ENCODE results near the gene ZNF106.

ZNF106 gene

DNA sequence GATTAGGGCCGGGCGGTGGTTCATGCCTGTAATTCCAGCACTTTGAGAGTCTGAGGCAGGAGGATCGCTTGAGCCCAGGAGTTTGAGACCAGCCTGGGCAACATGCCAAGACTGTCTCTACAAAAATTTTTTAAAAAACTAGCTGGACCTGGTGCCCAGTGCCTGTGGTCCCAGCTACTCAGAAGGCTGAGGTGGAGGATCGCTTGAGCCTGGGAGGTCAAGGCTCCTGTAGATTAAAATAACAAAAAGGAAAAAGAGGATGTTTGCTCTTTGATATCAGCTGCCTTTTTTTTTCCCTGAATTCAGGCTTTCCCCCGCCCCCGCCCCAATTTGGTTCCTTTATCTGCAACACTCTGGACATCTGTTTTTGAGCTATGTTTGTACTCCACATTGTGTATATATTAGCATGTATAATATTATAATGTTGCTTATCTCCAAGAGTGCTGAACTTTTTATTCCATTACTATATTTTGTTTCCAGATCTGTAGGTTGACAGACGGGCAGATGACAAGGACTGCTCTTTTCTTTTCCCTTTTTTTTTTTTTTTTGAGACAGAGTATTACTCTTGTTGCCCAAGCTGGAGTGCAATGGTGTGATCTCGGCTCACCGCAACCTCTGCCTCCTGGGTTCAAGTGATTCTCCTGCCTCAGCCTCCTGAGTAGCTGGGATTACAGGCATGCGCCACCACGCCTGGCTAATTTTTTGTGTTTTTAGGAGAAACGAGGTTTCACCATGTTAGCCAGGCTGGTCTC, 9.1 kb upstream of the ZNF106 start:
- Histone ChIP-seq H3K9ac (ENCODE audit: low read depth, low read length) (no peak overlapping the region), H3K4me2 (ENCODE audit: low read length) (peak overlapping the region; percentile 7), H3K4me1 (ENCODE audit: control insufficient read depth, insufficient read depth, low read length) (peaks cover 28% of the 10 kb centered on the region), H3K27me3 (ENCODE audit: control insufficient read depth, insufficient read depth, low read length) (no peaks in the 10 kb centered on the region), H3K36me3 (ENCODE audit: insufficient read depth, low read length) (peaks cover 3% of the 10 kb centered on the region), H3K4me3 (ENCODE audit: low read length) (no peak overlapping the region), H3K9me3 (replicated peaks; ENCODE audit: low read length) (no peaks in the 10 kb centered on the region)

- H3K4me2 ChIP-seq (ENCODE audit: low read length), result no peak overlapping the region
- H3K9ac ChIP-seq (ENCODE audit: low read depth, low read length), result no peak overlapping the region
- no peak overlapping the region for H3K4me3 ChIP-seq (ENCODE audit: low read length)
- H3K27me3 ChIP-seq (ENCODE audit: control insufficient read depth, insufficient read depth, low read length), result no peaks in the 10 kb centered on the region
- no peaks in the 10 kb centered on the region for H3K9me3 ChIP-seq (replicated peaks; ENCODE audit: low read length)
- peaks cover 36% of the 10 kb centered on the region for H3K4me1 ChIP-seq (ENCODE audit: control insufficient read depth, insufficient read depth, low read length)
- peaks cover 3% of the 10 kb centered on the region for H3K36me3 ChIP-seq (ENCODE audit: insufficient read depth, low read length)
These were observed 7.5 kb upstream of the ZNF106 start for GRCh38 chr15:42498212-42499068.

GRCh38 chr15:42495361-42496212, 4.6 kb upstream of the ZNF106 start, which contains the start of gene SNAP23:
SNAP23 (plus strand) TSS chr15:42495634; CDS start chr15:42511847, 16,213 bp downstream.
- peak within 1 kb of the TSS; percentile 86 for H3K4me2 ChIP-seq (ENCODE audit: low read length)
- peak within 1 kb of the TSS; percentile 90 for H3K4me3 ChIP-seq (ENCODE audit: low read length)
- H3K27me3 ChIP-seq (ENCODE audit: control insufficient read depth, insufficient read depth, low read length), result no peaks in the 10 kb centered on the region
- H3K36me3 ChIP-seq (ENCODE audit: insufficient read depth, low read length), result no peaks in the 10 kb centered on the region
- no peaks in the 10 kb centered on the region for H3K9me3 ChIP-seq (replicated peaks; ENCODE audit: low read length)
- H3K9ac ChIP-seq (ENCODE audit: low read depth, low read length), result peak within 1 kb of the TSS; percentile 94
- H3K4me1 ChIP-seq (ENCODE audit: control insufficient read depth, insufficient read depth, low read length), result peaks cover 47% of the 10 kb centered on the region

DNA sequence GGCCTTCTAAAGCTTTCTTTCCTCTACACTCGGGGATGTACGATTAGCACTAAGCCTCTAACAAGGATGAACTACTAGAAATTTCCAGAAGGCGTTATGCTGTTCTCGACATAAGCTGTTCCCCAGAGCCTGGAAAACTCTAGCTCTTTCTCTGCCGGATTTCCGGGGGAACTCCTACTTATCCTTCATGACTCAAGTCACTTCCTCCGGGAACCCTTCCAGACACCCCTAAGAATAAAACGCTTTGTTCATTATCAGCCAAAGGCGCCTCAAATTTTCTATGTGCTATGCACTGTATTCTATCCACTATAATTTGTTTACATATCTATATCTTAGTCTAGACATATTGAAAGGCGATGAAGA, 4.0 kb upstream of the ZNF106 start:
- H3K27me3 ChIP-seq (ENCODE audit: control insufficient read depth, insufficient read depth, low read length), result no peaks in the 10 kb centered on the region
- H3K4me2 ChIP-seq (ENCODE audit: low read length), result peak overlapping the region; percentile 86
- peaks cover 41% of the 10 kb centered on the region for H3K4me1 ChIP-seq (ENCODE audit: control insufficient read depth, insufficient read depth, low read length)
- peak overlapping the region; percentile 94 for H3K9ac ChIP-seq (ENCODE audit: low read depth, low read length)
- H3K36me3 ChIP-seq (ENCODE audit: insufficient read depth, low read length), result no peaks in the 10 kb centered on the region
- peak overlapping the region; percentile 90 for H3K4me3 ChIP-seq (ENCODE audit: low read length)
- no peaks in the 10 kb centered on the region for H3K9me3 ChIP-seq (replicated peaks; ENCODE audit: low read length)

DNA sequence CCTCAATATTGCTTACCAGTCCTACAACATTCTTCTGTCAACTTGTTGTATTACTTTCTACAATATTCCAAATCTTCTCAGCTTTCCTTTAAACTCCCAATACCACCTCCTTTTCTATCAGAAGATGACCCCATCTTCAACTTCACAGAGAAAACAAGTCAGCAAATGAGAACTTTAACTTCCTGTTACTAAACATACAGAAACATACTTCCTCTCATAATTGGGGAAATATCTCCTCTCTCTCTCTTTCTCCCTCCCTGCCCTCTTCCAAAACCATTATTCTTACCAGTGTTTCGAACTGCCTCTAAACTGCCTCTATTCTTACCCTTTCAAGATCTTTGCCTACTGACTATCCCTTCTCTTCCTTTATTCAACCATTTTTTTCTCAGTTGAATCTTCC, 2.7 kb upstream of the ZNF106 start:
- H3K9ac ChIP-seq (ENCODE audit: low read depth, low read length), result no peak overlapping the region
- H3K36me3 ChIP-seq (ENCODE audit: insufficient read depth, low read length), result no peaks in the 10 kb centered on the region
- no peak overlapping the region for H3K4me2 ChIP-seq (ENCODE audit: low read length)
- peaks cover 32% of the 10 kb centered on the region for H3K4me1 ChIP-seq (ENCODE audit: control insufficient read depth, insufficient read depth, low read length)
- no peak overlapping the region for H3K4me3 ChIP-seq (ENCODE audit: low read length)
- H3K27me3 ChIP-seq (ENCODE audit: control insufficient read depth, insufficient read depth, low read length), result no peaks in the 10 kb centered on the region
- H3K9me3 ChIP-seq (replicated peaks; ENCODE audit: low read length), result no peaks in the 10 kb centered on the region

DNA sequence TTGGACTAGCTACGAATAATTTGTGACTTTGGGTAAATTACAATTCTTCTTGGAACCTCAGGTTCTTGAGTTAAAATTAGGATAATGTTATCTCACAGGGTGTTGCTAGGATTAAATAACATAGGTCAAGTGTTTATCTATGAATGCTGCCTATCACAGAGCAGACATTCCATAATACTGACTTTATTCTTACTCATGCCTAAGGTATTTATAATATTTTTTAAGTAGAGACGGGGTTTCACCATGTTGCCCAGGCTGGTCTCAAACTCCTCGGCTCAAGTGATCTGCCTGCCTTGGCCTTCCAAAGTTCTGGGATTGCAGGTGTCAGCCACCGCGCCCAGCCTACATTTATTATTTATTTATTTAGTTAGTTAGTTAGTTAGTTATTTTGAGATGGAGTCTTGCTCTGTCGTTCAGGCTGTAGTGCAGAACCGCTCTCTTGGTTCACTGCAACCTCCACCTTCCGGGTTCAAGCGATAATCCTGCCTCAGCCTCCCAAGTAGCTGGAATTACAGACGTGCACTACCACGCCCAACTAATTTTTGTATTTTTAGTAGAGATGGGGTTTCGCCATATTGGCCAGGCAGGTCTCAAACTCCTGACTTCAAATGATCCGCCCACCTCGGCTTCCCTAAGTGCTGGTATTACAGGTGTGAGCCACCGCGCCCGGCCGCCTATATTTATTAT, 741 bp upstream of the ZNF106 start:
- peaks cover 31% of the 10 kb centered on the region for H3K4me1 ChIP-seq (ENCODE audit: control insufficient read depth, insufficient read depth, low read length)
- H3K9ac ChIP-seq (ENCODE audit: low read depth, low read length), result peak overlapping the region; percentile 95

GRCh38 chr15:42490291-42490670, 660 bp downstream of the ZNF106 start:
- H3K4me1 ChIP-seq (ENCODE audit: control insufficient read depth, insufficient read depth, low read length), result peaks cover 27% of the 10 kb centered on the region
- H3K4me2 ChIP-seq (ENCODE audit: low read length), result peak overlapping the region; percentile 97
- no peaks in the 10 kb centered on the region for H3K27me3 ChIP-seq (ENCODE audit: control insufficient read depth, insufficient read depth, low read length)
- H3K9ac ChIP-seq (ENCODE audit: low read depth, low read length), result peak overlapping the region; percentile 95
- peaks cover 3% of the 10 kb centered on the region for H3K36me3 ChIP-seq (ENCODE audit: insufficient read depth, low read length)
- H3K4me3 ChIP-seq (ENCODE audit: low read length), result peak overlapping the region; percentile 96
- no peaks in the 10 kb centered on the region for H3K9me3 ChIP-seq (replicated peaks; ENCODE audit: low read length)

More for the DNA sequence above, 741 bp upstream of the ZNF106 start:
- Histone ChIP-seq H3K4me2 (ENCODE audit: low read length) (peak overlapping the region; percentile 97), H3K4me3 (ENCODE audit: low read length) (peak overlapping the region; percentile 96), H3K9me3 (replicated peaks; ENCODE audit: low read length) (no peaks in the 10 kb centered on the region), H3K27me3 (ENCODE audit: control insufficient read depth, insufficient read depth, low read length) (no peaks in the 10 kb centered on the region), H3K36me3 (ENCODE audit: insufficient read depth, low read length) (peaks cover 3% of the 10 kb centered on the region)

GRCh38 chr15:42483677-42484076, 7.3 kb downstream of the ZNF106 start:
- H3K4me2 ChIP-seq (ENCODE audit: low read length), result no peak overlapping the region
- peaks cover 5% of the 10 kb centered on the region for H3K36me3 ChIP-seq (ENCODE audit: insufficient read depth, low read length)
- no peak overlapping the region for H3K9ac ChIP-seq (ENCODE audit: low read depth, low read length)
- H3K9me3 ChIP-seq (replicated peaks; ENCODE audit: low read length), result no peaks in the 10 kb centered on the region
- no peaks in the 10 kb centered on the region for H3K4me1 ChIP-seq (ENCODE audit: control insufficient read depth, insufficient read depth, low read length)
- no peak overlapping the region for H3K4me3 ChIP-seq (ENCODE audit: low read length)
- H3K27me3 ChIP-seq (ENCODE audit: control insufficient read depth, insufficient read depth, low read length), result no peaks in the 10 kb centered on the region

DNA sequence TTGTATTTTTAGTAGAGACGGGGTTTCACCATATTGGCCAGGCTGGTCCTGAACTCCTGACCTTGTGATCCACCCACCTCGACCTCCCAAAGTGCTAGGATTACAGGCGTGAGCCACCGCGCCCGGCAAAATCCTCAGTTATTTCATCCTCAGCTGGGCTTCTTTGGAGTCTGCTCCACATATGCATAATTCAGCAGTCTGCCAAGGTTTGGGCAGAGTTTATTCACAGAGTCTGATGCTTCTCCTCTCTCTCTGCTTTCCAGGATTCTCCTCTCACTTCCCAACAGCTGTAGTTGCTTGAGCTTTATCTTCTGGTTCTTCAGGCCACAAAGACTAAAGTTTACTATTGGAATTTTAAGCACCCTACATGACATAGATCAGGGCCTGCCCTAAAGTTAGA, 8.2 kb downstream of the ZNF106 start:
- no peak overlapping the region for H3K4me3 ChIP-seq (ENCODE audit: low read length)
- H3K9ac ChIP-seq (ENCODE audit: low read depth, low read length), result no peak overlapping the region
- H3K36me3 ChIP-seq (ENCODE audit: insufficient read depth, low read length), result peaks cover 2% of the 10 kb centered on the region
- no peaks in the 10 kb centered on the region for H3K4me1 ChIP-seq (ENCODE audit: control insufficient read depth, insufficient read depth, low read length)
- no peak overlapping the region for H3K4me2 ChIP-seq (ENCODE audit: low read length)
- no peaks in the 10 kb centered on the region for H3K9me3 ChIP-seq (replicated peaks; ENCODE audit: low read length)
- no peaks in the 10 kb centered on the region for H3K27me3 ChIP-seq (ENCODE audit: control insufficient read depth, insufficient read depth, low read length)

DNA sequence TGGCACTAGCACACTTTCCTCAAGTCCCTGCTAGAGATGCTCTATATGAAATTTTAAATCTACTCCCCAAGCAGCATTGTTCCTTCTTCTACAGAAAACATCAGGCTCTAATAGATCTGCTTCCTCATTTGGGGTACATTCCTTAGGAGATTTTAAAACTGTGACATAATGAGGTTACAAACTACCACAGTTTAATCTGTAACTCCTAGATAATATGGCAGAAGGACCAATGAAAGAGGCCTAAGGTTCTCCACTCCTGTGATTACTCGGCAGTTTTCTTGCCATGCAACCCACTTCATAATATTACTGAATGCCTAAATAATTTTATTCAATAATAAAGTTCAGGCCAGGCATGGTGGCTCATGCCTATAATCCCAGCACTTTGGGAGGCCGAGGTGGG, 16.1 kb downstream of the ZNF106 start:
- H3K36me3 ChIP-seq (ENCODE audit: insufficient read depth, low read length), result peaks cover 6% of the 10 kb centered on the region
- H3K4me2 ChIP-seq (ENCODE audit: low read length), result no peak overlapping the region
- no peak overlapping the region for H3K4me3 ChIP-seq (ENCODE audit: low read length)
- H3K4me1 ChIP-seq (ENCODE audit: control insufficient read depth, insufficient read depth, low read length), result no peaks in the 10 kb centered on the region
- no peak overlapping the region for H3K9ac ChIP-seq (ENCODE audit: low read depth, low read length)
- no peaks in the 10 kb centered on the region for H3K27me3 ChIP-seq (ENCODE audit: control insufficient read depth, insufficient read depth, low read length)
- no peaks in the 10 kb centered on the region for H3K9me3 ChIP-seq (replicated peaks; ENCODE audit: low read length)

- Histone ChIP-seq H3K27me3 (ENCODE audit: control insufficient read depth, insufficient read depth, low read length) (no peaks in the 10 kb centered on the region), H3K9ac (ENCODE audit: low read depth, low read length) (no peak overlapping the region), H3K4me1 (ENCODE audit: control insufficient read depth, insufficient read depth, low read length) (no peaks in the 10 kb centered on the region), H3K36me3 (ENCODE audit: insufficient read depth, low read length) (peaks cover 8% of the 10 kb centered on the region), H3K4me2 (ENCODE audit: low read length) (no peak overlapping the region), H3K4me3 (ENCODE audit: low read length) (no peak overlapping the region), H3K9me3 (replicated peaks; ENCODE audit: low read length) (no peaks in the 10 kb centered on the region)
These were observed 19.9 kb downstream of the ZNF106 start for GRCh38 chr15:42471002-42471401.
